ENCODE measurements around the gene RASSF1. TPM values are rescaled to one million over a fixed set of nuclear protein-coding genes. Genes with fewer than 3 reads are reported as not detected.

Gene RASSF1
- total and polyA plus RNA-seq, 10 of the 15 experiments (the other 5 are each of a cell fraction or from before 2014, with no cell fraction given), result 4.4 to 59.6 (median 37.2) TPM

- TF ChIP-seq PRDM15 (CRISPR knock-in tag; IDR thresholded peaks at IDR 0.05), result no peak
- peak; percentile 94 for TF ChIP-seq E4F1 (IDR thresholded peaks at IDR 0.05; ENCODE audit: borderline replicate concordance, partially characterized antibody)
- TF ChIP-seq DPF2 (IDR thresholded peaks at IDR 0.05), result 0 out of 2 replicates have a peak, but pooled peaks have one; percentile 28
- no peak; the same call in 1 of the 2 replicates for TF ChIP-seq PML (IDR thresholded peaks at IDR 0.05; ENCODE audit: low read length)
- no peak for TF ChIP-seq HDAC6 (IDR thresholded peaks at IDR 0.05; ENCODE audit: unreplicated experiment)
- TF ChIP-seq SREBF1 (IDR thresholded peaks at IDR 0.05; ENCODE audit: low read length), result peak; percentile 91
- peak; percentile 92 for TF ChIP-seq POLR2AphosphoS2 (IDR thresholded peaks at IDR 0.05; ENCODE audit: low read depth, low read length)
- TF ChIP-seq ETV6 (conservative IDR thresholded peaks at IDR 0.05 in 1 of 2, IDR thresholded peaks at IDR 0.05 in 1 of 2; ENCODE audit: borderline replicate concordance in 1 of 2, low read depth in 1 of 2), result 0 out of 4 replicates have a peak, but pooled peaks of 1 of the 2 experiments have one; percentile 27
- no peak for TF ChIP-seq FOXM1 (IDR thresholded peaks at IDR 0.05; ENCODE audit: low read depth, low read length)
- peak; percentile 73 for TF ChIP-seq SIN3A (IDR thresholded peaks at IDR 0.05; ENCODE audit: low read depth, low read length)
- no peak for TF ChIP-seq ZZZ3 (IDR thresholded peaks at IDR 0.05; ENCODE audit: control insufficient read depth, insufficient read length, low read depth)
- TF ChIP-seq CREB1 (IDR thresholded peaks at IDR 0.05; ENCODE audit: low read depth), result peak; percentile 91
- no peak for TF ChIP-seq RELA (IDR thresholded peaks at IDR 0.05; ENCODE audit: borderline replicate concordance, partially characterized antibody)
- TF ChIP-seq GABPA (IDR thresholded peaks at IDR 0.05; ENCODE audit: low read depth), result peak; percentile 89
- no peak for TF ChIP-seq TCF3 (IDR thresholded peaks at IDR 0.05; ENCODE audit: borderline replicate concordance, insufficient read depth, low read depth, low read length)
- peak; percentile 83; the same call in 1 of the 2 replicates for TF ChIP-seq NBN (IDR thresholded peaks at IDR 0.05)
- peak; percentile 5; the same call in 1 of the 2 replicates for TF ChIP-seq E2F4 (IDR thresholded peaks at IDR 0.05; ENCODE audit: low read depth, low read length)
- TF ChIP-seq NFYA (IDR thresholded peaks at IDR 0.05; ENCODE audit: borderline replicate concordance, low read depth, low read length), result no peak
- peak; percentile 99 for TF ChIP-seq CREM (IDR thresholded peaks at IDR 0.05; ENCODE audit: low read depth)
- TF ChIP-seq SMARCA5 (IDR thresholded peaks at IDR 0.05), result no peak
- TF ChIP-seq ZNF24 (IDR thresholded peaks at IDR 0.05), result no peak
- TF ChIP-seq WRNIP1 (IDR thresholded peaks at IDR 0.05; ENCODE audit: borderline replicate concordance, low read depth, low read length), result no peak
Observed at GRCh38 chr3:50350527-50351322, 10.1 kb upstream of the RASSF1 start, which contains the start of the genes CYB561D2 and NPRL2 (continued).

Data from GM12878 (cell line).